ENCODE results near the gene NRG2. TPM values are rescaled to one million over a fixed set of nuclear protein-coding genes. Genes with fewer than 3 reads are reported as not detected.

The NRG2 gene
- total and polyA plus RNA-seq, 12 donors = 1.8 to 16.7 (median 8.4) TPM

GRCh38 chr5:139942243-139942642 is 100.9 kb downstream of the NRG2 start:
- peaks cover 0 to 9% (median 4%) of the 10 kb centered on the region in 3 donors for H3K9me3 ChIP-seq (replicated peaks in 1 of 3)
- 66 to 80% (median 73%) methylated on average over 1 of the region's 1 CpG for WGBS, 4 donors
- no peaks in the 10 kb centered on the region for H3K36me3 ChIP-seq (replicated peaks in 1 of 2)
- no peak overlapping the region for H3K27ac ChIP-seq
- DNase-seq = no peak
- H3K27me3 ChIP-seq = no peaks in the 10 kb centered on the region
- intact Hi-C loops (cut with DNase I) = no loop called here
- H3K4me3 ChIP-seq = no peak overlapping the region
- TF ChIP-seq POLR2A (IDR thresholded peaks at IDR 0.05) (no peak), CTCF (IDR thresholded peaks at IDR 0.05) (no peak)
- no peaks in the 10 kb centered on the region for H3K4me1 ChIP-seq (replicated peaks in 1 of 2)

GRCh38 chr5:139930406-139930805 is 112.7 kb downstream of the NRG2 start:
- no peak for DNase-seq
- Histone ChIP-seq H3K4me3 (no peak overlapping the region), H3K27ac (no peak overlapping the region), H3K27me3 (no peaks in the 10 kb centered on the region), H3K9me3 (replicated peaks in 1 of 3) (no peaks in the 10 kb centered on the region), H3K36me3 (replicated peaks in 1 of 2) (no peaks in the 10 kb centered on the region), H3K4me1 (replicated peaks in 1 of 2) (no peaks in the 10 kb centered on the region)
- intact Hi-C loops (cut with DNase I) = no loop called here
- no peak for TF ChIP-seq CTCF (IDR thresholded peaks at IDR 0.05)
- WGBS, 4 donors = 83 to 88% (median 87%) methylated on average over 2 of the region's 2 CpGs

- no peak for TF ChIP-seq CTCF (IDR thresholded peaks at IDR 0.05)
- no peak for TF ChIP-seq POLR2A (IDR thresholded peaks at IDR 0.05)
- no peaks in the 10 kb centered on the region for H3K36me3 ChIP-seq (replicated peaks in 1 of 2)
- H3K27me3 ChIP-seq = no peaks in the 10 kb centered on the region
- 84 to 96% (median 95%) methylated on average over 3 of the region's 3 CpGs for WGBS, 4 donors
- intact Hi-C loops (cut with DNase I) = no loop called here
- H3K4me1 ChIP-seq (replicated peaks in 1 of 2) = no peaks in the 10 kb centered on the region
- no peaks in the 10 kb centered on the region for H3K9me3 ChIP-seq (replicated peaks in 1 of 3)
- H3K4me3 ChIP-seq = no peak overlapping the region
- no peak overlapping the region for H3K27ac ChIP-seq
- no peak for DNase-seq
Observed at GRCh38 chr5:139926797-139927503, 116.1 kb downstream of the NRG2 start.

GRCh38 chr5:139925650-139926640 is 117.2 kb downstream of the NRG2 start:
- Histone ChIP-seq H3K27me3 (no peaks in the 10 kb centered on the region), H3K36me3 (replicated peaks in 1 of 2) (no peaks in the 10 kb centered on the region), H3K4me3 (no peak overlapping the region), H3K27ac (no peak overlapping the region), H3K9me3 (replicated peaks in 1 of 3) (no peaks in the 10 kb centered on the region), H3K4me1 (replicated peaks in 1 of 2) (no peaks in the 10 kb centered on the region)
- DNase-seq = peak in 1 of 7 donors; percentile 28
- 75 to 96% (median 89%) methylated on average over 5 to 9 of the region's 9 CpGs for WGBS, 4 donors
- intact Hi-C loops (cut with DNase I) = no loop called here
- no peak for TF ChIP-seq POLR2A (IDR thresholded peaks at IDR 0.05)
- TF ChIP-seq CTCF (IDR thresholded peaks at IDR 0.05) = no peak

Measured in adrenal gland (tissue), 12 donors.